GM21528 (cell line): ENCODE measurements around the gene KIAA0753.

Experiments
- ATAC-seq: cut with Tn5 transposase; IDR thresholded peaks from one replicate; pipeline ENCODE4 v1.9.1; 2021; ENCODE audit warnings: mild to moderate bottlenecking, moderate library complexity; ENCODE audit not compliant: unreplicated experiment, low FRiP score

KIAA0753 gene

DNA sequence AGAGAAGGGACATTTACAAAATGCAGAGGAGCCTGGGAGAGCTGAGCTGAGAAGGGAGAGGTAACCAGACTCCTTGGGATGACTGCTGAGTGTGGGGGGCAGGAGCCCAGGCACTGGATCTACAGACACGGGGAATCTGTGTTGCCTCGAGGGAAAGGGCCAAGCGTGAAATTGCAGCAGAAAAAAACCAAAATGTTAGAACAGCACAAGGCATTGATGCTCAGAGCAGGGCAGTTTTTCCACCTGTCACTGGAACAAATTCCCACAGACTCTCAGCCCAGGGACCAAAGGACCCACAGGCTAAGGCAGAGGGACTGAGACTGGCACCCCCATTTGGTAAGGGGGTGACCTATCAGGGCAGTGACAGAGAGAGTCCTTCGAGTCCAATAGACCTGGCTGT, 86.2 kb downstream of the KIAA0753 start:
- ATAC-seq, result no peak

DNA sequence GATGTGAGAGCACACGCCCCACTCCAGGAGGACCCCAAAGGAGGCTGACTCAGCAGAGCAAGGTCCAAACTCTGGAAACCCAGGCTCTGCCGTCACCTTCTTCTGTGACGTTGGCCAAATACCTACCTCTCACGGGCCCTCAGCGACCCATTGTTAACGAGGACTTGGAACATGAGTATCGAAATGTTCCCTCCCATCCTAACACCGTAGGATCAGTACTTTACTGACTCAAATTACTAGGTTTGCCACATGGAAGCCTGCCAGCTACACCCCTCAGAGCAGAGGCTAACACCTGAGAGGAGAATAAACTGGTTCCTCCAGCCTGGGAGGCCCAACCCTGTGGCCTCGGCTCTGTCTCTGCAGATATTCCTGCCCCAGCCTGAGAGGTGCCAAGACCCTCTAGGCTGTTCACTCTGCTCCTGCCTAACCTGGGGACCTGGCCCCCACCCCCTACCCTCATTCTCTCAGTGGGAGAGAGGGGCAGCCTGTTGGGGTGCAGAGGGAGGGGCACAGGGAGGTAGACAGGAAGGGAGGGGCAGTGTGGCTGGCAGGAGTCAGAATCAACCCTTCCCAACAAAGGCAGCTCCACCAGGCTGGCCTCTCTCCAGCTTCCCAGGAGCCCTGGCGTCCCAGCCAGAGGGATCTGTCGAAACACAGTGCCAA, 88.5 kb downstream of the KIAA0753 start:
- ATAC-seq, result no peak

DNA sequence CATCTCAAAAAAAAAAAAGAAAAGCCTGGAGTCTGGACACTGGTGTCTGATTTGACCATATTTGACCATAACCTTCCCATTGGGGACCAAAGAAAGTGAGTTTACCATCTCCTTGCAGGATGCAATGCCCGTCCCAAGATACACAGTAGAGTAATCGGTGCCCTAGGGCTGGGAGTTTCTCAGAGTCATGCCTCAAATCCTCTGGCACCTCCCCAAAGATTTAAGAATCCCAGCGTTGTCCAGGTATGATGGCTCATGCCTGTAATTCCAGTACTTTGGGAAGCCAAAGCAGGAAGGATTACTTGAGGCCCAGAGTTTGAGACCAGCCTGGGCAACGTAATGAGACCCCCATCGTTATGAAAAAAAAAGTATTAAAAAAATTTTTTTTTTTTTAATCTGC, 89.2 kb downstream of the KIAA0753 start:
- no peak for ATAC-seq

DNA sequence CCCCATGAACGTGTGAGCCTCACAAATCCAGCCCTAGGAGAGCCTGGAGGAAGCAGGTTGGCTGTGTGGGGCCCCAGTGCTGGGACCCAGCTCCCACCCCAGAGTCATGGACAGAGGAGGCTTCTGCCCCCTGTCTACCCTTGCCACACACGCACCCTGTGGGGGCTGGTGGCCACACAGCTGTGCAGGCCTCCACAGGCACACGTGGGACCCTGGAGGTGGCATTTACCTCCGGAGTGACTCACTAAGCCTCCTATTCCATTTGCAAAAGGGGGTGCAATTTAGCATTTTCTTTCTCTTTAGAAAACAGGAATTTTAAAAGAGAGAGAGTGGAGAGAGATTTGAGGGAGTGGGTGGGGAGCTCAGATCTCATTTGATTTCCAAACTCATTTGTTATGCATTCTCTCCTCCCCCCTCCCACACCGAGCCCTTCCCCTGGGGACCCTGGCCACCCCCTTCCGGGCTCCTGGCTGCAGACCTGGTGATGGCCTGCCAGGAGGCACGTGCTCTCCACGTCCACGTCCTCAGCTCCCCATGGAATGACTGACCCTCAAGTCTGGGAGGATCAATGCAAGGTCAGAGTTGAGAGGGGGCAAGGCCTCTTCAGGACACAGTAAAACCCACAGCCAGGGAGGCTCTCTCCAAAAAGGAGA, 91.0 kb downstream of the KIAA0753 start:
- no peak for ATAC-seq

DNA sequence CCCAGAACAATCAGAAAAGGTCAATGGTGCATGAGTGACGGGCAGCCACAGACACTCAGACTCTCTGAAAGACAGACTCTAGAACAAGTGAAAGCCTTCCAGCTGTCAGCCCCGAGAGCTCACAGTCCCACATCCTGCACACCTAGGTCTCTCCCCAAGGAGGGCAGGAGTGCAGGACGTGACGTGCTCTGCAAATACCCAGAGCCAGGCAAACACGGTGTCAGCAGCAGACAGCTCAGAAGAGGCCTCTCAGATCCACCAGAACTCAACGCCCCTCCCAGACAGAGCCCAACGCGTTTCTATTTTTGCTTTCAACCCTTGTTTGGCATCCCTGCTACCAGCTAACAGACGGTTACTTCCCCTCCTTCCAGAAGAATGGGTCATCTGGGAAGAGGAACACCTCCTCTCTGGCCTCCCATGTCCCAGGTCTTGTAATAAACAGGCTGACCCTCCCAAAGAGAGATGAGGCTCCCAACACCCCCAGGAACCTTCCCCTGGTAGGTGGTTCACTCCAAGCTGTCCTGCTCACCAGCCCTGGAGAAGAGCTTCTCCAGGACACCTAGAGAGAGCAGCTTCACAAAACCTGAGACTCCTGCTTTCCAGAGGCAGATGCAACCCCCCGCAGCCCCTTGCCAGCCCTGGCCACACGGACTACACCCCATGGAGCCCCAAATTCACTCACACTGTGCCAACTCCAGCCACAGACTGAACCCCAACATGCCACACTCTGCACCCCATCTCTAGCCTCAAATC, 91.8 kb downstream of the KIAA0753 start:
- no peak for ATAC-seq

DNA sequence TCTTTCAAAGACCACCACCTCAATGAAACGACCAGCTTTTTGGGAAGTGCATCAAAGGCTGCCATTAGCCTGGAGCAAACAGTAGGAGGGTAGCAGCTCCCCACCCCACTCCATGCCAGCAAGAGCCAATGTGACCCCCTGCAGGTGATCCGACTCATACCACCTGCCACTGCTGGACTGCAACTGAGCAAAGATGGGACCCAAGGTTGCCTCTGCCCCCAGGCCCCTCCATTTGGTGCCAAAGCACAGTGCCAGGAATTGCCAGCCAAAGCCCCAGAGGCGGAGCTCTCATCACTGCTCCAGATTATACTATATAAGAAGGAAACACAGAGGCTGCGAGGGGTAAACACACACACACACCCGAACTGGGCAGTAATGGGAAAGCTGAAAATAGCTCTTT, 92.5 kb downstream of the KIAA0753 start:
- no peak for ATAC-seq

DNA sequence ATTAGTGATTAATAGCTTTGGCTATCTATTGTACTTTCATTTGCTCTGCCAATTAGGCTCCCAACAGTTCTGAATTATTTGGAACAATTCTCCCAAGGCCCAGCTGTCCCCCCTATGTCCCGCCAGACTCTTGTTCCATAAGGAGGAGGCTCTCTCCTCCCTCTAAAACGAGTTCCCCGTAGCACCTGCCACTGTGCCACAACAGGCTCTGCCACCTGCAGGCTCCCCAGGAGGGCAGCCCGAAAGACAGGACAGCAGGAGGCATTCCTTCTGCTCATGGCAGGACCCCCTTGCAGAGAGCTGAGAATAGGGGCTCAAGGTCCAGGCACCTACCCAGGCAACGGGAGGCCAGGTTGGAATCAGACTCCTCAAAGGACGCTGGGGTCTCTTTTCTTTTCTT, 93.2 kb downstream of the KIAA0753 start:
- ATAC-seq, result no peak

DNA sequence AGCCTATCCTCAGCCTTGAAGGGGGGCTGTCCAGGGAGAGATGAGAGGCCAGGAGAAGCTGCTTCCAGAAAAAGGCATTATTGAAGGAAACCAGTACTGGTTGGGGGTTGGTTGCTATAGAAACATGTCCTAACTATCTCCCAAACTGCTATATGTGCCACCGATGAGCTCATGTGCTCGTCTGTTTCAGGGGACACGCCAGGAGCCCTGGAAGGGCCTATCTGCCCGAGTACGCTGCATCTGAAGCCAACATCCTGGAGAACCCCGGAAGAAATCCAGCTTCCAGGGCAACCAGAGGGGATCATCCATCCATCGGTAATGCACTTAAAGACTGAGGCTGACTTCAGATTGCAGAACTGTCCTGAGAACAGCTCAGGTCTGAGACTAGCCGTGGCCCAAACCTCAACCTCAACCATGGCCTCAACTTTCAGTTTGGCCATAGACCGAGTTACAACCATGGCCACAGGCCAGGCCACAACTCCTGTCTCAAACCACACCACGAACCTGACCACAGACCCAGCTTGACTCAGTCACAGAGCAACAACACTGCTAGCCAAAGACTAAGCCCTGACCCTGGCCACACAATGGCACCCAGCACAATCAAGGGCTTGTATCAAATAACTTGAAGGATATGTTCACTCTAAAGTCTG, 94.3 kb downstream of the KIAA0753 start:
- no peak for ATAC-seq

DNA sequence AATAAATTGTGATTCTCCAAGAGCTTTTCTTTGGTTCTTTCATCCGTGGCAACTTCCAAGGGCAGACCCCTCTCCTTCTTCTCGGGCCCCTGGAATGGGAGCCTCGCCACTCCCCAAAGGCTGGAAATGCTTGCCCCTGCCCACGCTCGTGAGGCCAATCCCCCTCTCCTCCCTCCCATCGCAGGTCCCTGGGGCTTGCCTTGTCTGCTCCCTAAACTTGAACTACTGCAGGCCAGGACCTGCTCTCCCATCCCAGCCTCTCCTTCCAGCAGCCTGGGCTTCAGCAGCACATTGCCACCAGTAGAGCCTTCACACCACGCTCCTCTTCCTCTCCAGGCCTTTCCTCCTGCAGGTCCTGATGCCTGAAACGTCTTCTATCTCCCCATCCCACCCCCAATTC, 95.2 kb downstream of the KIAA0753 start:
- ATAC-seq, result no peak

DNA sequence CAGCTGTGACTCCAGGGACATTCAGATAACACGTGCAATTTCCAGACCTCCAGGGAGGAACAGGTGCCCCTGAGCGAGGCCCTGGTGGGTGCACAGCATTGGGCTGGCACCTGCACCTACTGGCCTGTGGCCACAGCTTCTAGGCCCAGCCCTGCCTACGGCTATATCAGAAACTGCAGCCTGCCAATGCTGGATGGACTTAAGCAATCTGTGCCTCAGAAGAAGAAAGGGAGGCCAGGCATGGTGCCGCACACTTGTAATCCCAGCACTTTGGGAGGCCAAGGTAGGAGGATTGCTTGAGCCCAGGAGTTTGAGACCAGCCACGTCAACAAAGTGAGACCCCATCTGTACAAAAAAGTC, 96.5 kb downstream of the KIAA0753 start:
- no peak for ATAC-seq

DNA sequence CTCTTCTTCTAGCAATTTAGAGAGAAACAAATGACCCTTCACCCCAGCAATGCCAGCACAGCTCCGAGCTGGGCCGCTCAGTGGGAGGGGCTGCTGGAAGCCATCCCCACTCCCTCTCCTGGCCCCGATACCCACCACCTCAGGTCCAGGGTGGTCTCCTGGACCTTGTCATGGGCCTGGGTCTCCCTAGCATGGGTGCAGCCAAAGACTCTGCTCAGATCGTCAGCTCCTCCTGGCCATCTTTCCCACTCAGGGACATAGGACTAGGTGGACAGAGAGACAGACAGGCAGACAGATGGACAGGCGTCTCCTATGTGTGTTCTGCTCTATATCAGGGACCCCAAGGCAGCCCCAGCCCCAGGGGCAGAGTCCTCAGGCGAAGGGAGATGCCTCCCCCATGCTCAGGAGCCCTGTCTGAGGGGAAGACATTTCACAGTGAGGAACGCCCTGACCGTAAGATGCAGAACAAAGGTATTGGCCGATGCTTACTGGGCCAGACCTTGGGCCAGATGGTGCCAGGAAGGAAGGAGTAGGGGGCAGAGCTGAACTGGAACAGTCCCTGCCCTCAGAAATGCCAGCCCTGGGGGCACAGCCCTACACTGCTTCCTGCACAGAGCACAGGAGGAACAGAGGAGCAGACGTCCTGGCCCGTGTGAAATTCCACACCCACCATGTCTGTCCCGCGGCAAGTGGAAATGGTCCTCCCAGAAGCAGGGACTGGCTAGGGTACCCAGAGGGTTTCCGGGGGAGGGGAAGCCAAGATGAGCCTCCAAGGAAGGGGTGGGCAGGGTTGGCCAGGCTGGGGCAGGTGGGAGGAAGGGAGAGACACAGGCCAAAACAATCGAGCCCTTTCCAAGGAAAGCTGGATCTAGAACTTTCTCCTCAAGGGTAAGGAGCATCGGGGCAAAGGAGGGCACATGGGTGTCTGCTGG, 97.2 kb downstream of the KIAA0753 start:
- no peak for ATAC-seq

DNA sequence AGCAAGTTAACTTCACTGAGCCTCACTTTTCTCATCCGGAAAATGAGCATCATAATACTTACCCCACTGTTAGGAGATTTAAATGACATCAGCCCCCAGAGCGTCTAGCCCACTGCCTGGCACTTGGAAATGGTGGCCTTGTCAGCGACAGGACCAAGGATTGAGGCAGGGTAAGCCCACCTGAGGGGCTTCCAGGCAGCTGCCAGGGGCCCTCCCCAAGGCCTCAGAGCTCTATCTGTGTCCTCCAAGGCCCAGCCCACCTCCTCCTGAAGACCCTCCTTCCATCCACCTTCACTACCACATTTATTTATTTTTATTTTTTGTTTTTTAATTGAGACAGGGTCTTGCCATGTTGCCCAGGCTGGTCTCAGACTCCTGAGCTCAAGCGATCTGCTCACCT, 97.9 kb downstream of the KIAA0753 start:
- no peak for ATAC-seq

DNA sequence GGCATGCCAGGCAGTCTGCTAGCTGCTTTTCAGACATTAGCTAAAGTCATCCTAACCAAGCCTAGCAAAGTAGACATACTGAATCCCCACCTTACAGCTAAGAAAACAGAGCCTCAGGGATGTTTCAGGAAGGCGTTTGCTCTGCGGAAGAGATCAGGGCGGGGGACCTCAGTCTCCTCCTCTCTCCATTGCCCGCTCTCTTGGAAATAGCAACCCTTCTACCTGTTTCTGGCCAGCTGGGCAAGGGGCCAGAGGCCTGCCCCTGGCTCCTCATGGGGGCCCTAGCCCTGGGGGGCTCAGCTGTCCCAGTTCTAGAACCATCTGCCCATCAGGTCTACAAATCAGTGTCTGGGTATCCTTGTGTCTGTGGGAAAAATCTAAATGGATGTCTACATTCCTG, 98.6 kb downstream of the KIAA0753 start:
- ATAC-seq, result no peak

DNA sequence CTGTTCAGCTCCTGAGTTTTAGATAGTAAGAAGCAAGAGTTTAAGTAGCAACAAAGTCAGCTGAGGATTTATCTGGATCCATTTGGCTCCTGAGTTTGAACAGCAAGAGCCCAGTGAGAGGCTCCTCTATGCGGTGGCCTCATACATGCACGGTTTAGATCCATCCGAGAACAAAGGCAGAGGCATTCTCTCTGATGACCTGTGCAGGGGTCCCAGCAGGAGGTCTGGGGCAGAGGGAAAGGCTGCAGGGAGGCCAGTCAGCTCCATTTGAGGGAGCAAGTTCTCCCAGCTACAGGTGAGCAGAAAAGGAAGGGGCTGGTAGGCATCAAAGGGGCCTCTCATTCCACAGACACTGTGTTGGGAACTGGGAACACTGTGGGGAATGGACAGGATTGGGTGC, 100.6 kb downstream of the KIAA0753 start:
- no peak for ATAC-seq

DNA sequence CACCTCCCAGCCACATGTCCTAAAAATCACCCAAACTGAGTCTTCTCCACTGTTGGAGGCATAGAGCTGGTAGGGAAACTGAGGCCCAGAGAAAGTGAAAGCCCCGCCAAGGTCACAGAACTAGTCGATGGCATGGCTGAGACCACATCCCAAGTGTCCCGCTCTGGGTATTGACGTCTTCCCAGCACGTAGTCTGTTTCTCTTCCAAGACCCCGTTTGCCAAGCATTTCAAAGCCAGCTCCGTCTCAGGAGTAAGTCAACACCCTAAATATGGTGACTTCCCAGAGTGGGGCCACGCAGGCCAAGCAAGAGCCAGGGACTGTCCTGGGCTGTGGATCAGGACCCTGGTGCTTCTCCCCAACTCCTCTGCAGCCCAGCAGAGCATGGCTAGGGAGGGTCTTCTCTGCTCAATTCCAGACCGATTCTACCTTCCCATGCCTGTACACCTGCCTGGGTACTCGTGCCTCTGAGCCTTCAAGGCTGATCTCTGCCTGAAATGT, 103.9 kb downstream of the KIAA0753 start:
- no peak for ATAC-seq

DNA sequence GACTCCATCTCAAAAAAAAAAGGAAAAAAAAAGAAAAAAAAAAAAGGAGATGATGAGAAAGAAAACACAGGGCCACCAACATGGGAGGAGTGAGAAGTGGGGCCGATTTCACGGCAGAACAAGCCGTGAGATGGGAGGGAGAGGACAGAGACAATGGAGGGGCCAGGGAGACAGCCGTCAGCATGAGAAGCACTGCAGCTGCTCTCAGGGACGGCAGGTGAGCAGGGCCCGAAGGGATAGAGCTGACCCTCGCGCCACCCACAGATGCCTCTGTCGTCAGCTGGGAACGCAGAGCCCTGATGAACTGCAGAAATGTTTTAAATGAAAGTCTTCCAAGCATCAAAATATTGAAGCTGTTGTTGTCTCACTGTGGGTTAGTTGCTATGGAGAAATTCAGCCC, 104.5 kb downstream of the KIAA0753 start:
- no peak for ATAC-seq

DNA sequence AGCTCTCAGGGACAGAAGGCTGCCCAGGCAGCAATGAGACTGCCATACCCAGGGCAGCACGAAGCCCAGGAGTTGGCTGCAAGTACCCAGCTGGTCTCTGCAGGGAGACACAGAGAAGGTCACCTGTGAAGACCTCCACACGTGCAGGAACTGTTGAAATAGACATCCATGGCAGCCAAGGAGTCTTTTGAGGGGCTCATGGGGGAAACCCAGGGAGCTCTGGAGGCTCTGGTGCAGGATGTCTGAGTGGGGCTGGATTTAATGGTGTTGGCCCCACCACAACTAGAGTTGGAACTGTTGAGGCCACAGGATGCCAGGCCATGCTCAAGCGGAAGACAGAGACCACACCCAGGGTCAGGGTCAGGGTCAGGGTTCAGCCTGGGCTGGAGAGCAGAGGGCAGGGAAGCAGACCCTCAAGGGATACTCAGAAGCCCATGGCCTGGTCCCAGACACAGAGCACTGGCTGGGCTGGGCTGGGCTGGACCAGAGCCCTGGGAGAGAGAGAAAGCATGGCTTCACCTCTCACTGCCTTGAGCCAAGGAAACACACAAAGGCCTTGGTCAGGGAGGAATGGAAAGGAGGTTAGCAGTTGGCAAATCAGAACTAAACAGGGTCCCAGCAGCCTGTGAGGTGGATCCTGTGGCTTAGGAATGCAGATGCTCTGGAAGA, 105.5 kb downstream of the KIAA0753 start:
- ATAC-seq, result no peak

DNA sequence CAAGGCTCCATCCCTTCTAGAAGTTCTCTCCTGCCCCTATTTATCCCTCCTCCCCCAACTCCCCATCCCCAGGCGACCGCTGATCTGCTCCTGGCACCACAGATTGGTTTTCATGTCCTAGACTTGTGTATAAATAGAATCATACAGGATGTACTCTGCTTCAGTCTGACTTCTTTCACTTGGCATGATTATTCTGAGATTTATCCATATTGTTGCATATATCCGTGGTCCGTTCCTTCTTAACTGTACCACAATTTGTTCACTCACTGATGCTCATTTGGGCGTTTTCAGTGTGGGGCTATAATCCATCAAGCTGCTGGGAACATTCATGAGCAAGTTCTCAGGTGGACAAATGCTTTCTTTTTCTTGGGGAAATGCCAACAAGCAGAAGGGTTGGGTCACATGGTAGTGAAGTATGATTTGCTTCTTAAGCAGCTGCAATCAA, 108.0 kb downstream of the KIAA0753 start:
- no peak for ATAC-seq

DNA sequence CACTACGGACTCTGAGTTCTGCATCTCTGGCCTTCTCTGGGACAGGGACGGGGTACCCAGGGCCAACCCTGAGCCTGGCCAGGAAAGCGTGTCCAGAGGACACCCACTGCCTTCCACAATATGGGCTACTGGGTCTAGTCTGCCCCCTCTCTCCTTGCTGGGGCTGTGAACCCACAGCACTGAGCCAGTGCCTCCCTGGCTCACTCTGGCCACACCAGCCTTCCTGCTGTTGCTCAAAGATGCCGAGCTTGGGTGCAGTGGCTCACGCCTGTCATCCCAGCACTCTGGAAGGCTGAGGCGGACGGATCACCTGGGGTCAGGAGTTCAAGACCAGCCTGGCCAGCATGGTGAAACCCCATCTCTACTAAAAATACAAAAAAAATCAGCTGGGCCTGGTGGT, 108.9 kb downstream of the KIAA0753 start:
- no peak for ATAC-seq
